Thoracic aorta (tissue), 2 donors: ENCODE measurements around the gene OTX1. TPM values are rescaled to one million over a fixed set of nuclear protein-coding genes. Genes with fewer than 3 reads are reported as not detected.

Source experiments
- ATAC-seq: fragments of 150-250 bp; one replicate; pipeline ENCODE4 v1.8.0; 2017; ENCODE audit warnings: low read depth; ENCODE audit not compliant: insufficient number of reproducible peaks, low FRiP score
- DNase-seq: peaks from one replicate; pipeline ENCODE4 v3.0.0-alpha.2; 2020; ENCODE audit warnings: low spot score
- H3K27ac ChIP-seq, 2 donors: fragments of 200-600 bp; sonication (generic); 1 replicate in 1 of 2; 2 replicates in 1 of 2; pipeline ENCODE4 v1.5.1; 2016; ENCODE audit warnings: mild to moderate bottlenecking in 2 of 2, moderate library complexity in 2 of 2
- H3K27me3 ChIP-seq: fragments of 200-600 bp; sonication (generic); replicated peaks from 2 replicates; pipeline ENCODE4 v1.6.0; 2016; ENCODE audit warnings: mild to moderate bottlenecking; ENCODE audit not compliant: insufficient read depth
- H3K36me3 ChIP-seq: fragments of 200-600 bp; sonication (generic); one replicate; pipeline ENCODE4 v1.5.1; 2016
- H3K4me1 ChIP-seq, 2 donors: fragments of 200-600 bp; sonication (generic); 1 replicate in 1 of 2; 2 replicates in 1 of 2; pipeline versions ENCODE4 v1.5.1 to v1.6.0; 2016; ENCODE audit warnings: low read depth in 2 of 2, mild to moderate bottlenecking in 1 of 2; ENCODE audit not compliant: control insufficient read depth in 1 of 2
- H3K4me3 ChIP-seq: fragments of 200-600 bp; sonication (generic); 2 replicates; pipeline ENCODE4 v1.5.1; 2016; ENCODE audit warnings: mild to moderate bottlenecking
- H3K9me3 ChIP-seq: fragments of 200-600 bp; sonication (generic); 2 replicates; pipeline ENCODE4 v1.5.1; 2016
- CTCF ChIP-seq: fragments of 200-600 bp; sonication (generic); IDR thresholded peaks from one replicate; pipeline ENCODE4 v1.5.1; 2019; ENCODE audit warnings: antibody characterized with exemption
- total RNA-seq, 2 donors: library from RNA; depleted of rRNA; stranded (reverse); fragments of >200 nt; gene quantifications; one replicate each; pipeline versions ENCODE4 v1.1.0 to v1.2.3, GENCODE V29; 2016

OTX1 gene
- total RNA-seq, 2 donors from 2014 or later: not detected

GRCh38 chr2:63099032-63099431 lies 48.4 kb downstream of the OTX1 start:
- no peak for TF ChIP-seq CTCF

GRCh38 chr2:63101954-63102353 lies 51.3 kb downstream of the OTX1 start:
- DNase-seq (no peak), ATAC-seq (no peak)
- no peaks in the 10 kb centered on the region for H3K36me3 ChIP-seq
- H3K4me3 ChIP-seq: no peak overlapping the region
- H3K4me1 ChIP-seq: no peaks in the 10 kb centered on the region
- H3K27ac ChIP-seq: no peak overlapping the region
- H3K27me3 ChIP-seq: no peaks in the 10 kb centered on the region
- no peak for TF ChIP-seq CTCF
- H3K9me3 ChIP-seq: peaks cover 22% of the 10 kb centered on the region

More at GRCh38 chr2:63099032-63099431, 48.4 kb downstream of the OTX1 start:
- H3K27me3 ChIP-seq: no peaks in the 10 kb centered on the region
- ATAC-seq (no peak), DNase-seq (no peak)
- H3K36me3 ChIP-seq: no peaks in the 10 kb centered on the region
- no peak overlapping the region for H3K27ac ChIP-seq
- peaks cover 10% of the 10 kb centered on the region for H3K9me3 ChIP-seq
- no peaks in the 10 kb centered on the region for H3K4me1 ChIP-seq
- H3K4me3 ChIP-seq: no peak overlapping the region

- Histone ChIP-seq H3K9me3 (peaks cover 22% of the 10 kb centered on the region), H3K36me3 (no peaks in the 10 kb centered on the region), H3K27ac (no peak overlapping the region), H3K4me3 (no peak overlapping the region), H3K4me1 (no peaks in the 10 kb centered on the region), H3K27me3 (no peaks in the 10 kb centered on the region)
- DNase-seq: no peak
- TF ChIP-seq CTCF: no peak
- ATAC-seq: no peak
Measured at GRCh38 chr2:63104482-63104881, 53.9 kb downstream of the OTX1 start.
